ENCODE results near the gene EPC1. TPM values are rescaled to one million over a fixed set of nuclear protein-coding genes. Genes with fewer than 3 reads are reported as not detected.
"Not testable (repeated sequence)": the region's sequence is repeated elsewhere in the genome, so short reads cannot be mapped to it uniquely, and the experiment has no call there.

The EPC1 gene
- total and polyA plus RNA-seq, 2 of the 8 experiments (the other 6 are each of a cell fraction or from before 2014, with no cell fraction given): 23.7 to 42.3 TPM

- no peak for TF ChIP-seq SIRT6 (IDR thresholded peaks at IDR 0.05; ENCODE audit: low read length)
- no peak for TF ChIP-seq PHF8 (conservative IDR thresholded peaks at IDR 0.05; ENCODE audit: low read depth, low read length)
- TF ChIP-seq BACH1 (IDR thresholded peaks at IDR 0.05; ENCODE audit: low read length): no peak
- no peak for TF ChIP-seq FOSL1 (IDR thresholded peaks at IDR 0.05; ENCODE audit: insufficient read depth, low read depth, low read length)
These were observed 47.0 kb upstream of the EPC1 start (continued) for GRCh38 chr10:32393911-32394310.

- H3K18ac ChIP-seq (ENCODE audit: extremely low read depth, low read length); FAIRE-seq; H3K4me2 ChIP-seq (ENCODE audit: insufficient read depth in 1 of 2, low read depth in 2 of 2, low read length in 2 of 2); H2BK15ac ChIP-seq (ENCODE audit: low read length); H3K4me3 ChIP-seq (ENCODE audit: extremely low read depth in 1 of 4, insufficient read depth in 2 of 4, low read depth in 3 of 4, low read length in 4 of 4); H3K9ac ChIP-seq (replicated peaks in 1 of 4; ENCODE audit: extremely low read depth in 1 of 4, low read depth in 3 of 4, low read length in 3 of 4); H3K23ac ChIP-seq (ENCODE audit: insufficient read length); H2AK5ac ChIP-seq (ENCODE audit: low read depth, low read length); H4K20me1 ChIP-seq (replicated peaks in 1 of 2; ENCODE audit: control insufficient read depth in 1 of 2, insufficient read depth in 2 of 2, low read length in 2 of 2); H3K36me3 ChIP-seq (ENCODE audit: control insufficient read depth in 2 of 4, insufficient read depth in 4 of 4, low read length in 3 of 4); CTCF ChIA-PET (ENCODE audit: partially characterized antibody); H2BK20ac ChIP-seq (ENCODE audit: low read length); H3K23me2 ChIP-seq (ENCODE audit: low read depth, low read length); H2BK5ac ChIP-seq (ENCODE audit: low read depth, low read length); H4K8ac ChIP-seq (ENCODE audit: extremely low read depth, insufficient read depth, low read length); H3K27me3 ChIP-seq (replicated peaks in 1 of 4; ENCODE audit: control insufficient read depth in 3 of 4, extremely low read depth in 1 of 4, insufficient read depth in 3 of 4, low read length in 3 of 4); H4K5ac ChIP-seq (ENCODE audit: insufficient read length, low read depth, low read length); DNase-seq (ENCODE audit: low read depth in 1 of 2, low spot score in 2 of 2); H3K9me3 ChIP-seq (ENCODE audit: insufficient read depth in 2 of 2, low read depth in 1 of 2, low read length in 1 of 2); H2BK120ac ChIP-seq (replicated peaks; ENCODE audit: low read depth, low read length); H2AFZ ChIP-seq (ENCODE audit: low read length); POLR2A ChIA-PET (ENCODE audit: partially characterized antibody); H3K14ac ChIP-seq (ENCODE audit: insufficient read length); H3K79me2 ChIP-seq (ENCODE audit: control insufficient read depth in 1 of 2, insufficient read depth in 2 of 2, low read length in 2 of 2); H3K56ac ChIP-seq (replicated peaks; ENCODE audit: insufficient read length, low read depth, low read length); H3K4me1 ChIP-seq (replicated peaks in 1 of 4; ENCODE audit: control insufficient read depth in 3 of 4, insufficient read depth in 4 of 4, low read length in 3 of 4); H3K27ac ChIP-seq (ENCODE audit: low read depth, low read length); H4K91ac ChIP-seq (replicated peaks; ENCODE audit: insufficient read length, low read length); H2BK12ac ChIP-seq (ENCODE audit: low read depth, low read length); H3K4ac ChIP-seq (replicated peaks; ENCODE audit: insufficient read length, low read depth, low read length); H3K79me1 ChIP-seq (ENCODE audit: low read depth, low read length): not testable (repeated sequence)
These were observed 45.3 kb upstream of the EPC1 start for GRCh38 chr10:32392284-32392683.

All from H1 (cell line).